SIG-M5 (cell line): Measurements from ENCODE around the gene LTN1.

ENCODE experiments used
- DNase-seq: peaks from one replicate; lab custom pipeline; 2025; lab: John Stamatoyannopoulos, UW

LTN1 gene

GRCh38 chr21:28928578-28929420 lies 63.9 kb downstream of the LTN1 start:
- DNase-seq: no peak

GRCh38 chr21:28927130-28927529 lies 65.5 kb downstream of the LTN1 start:
- no peak for DNase-seq

GRCh38 chr21:28923439-28923975 lies 69.2 kb downstream of the LTN1 start:
- no peak for DNase-seq

GRCh38 chr21:28922368-28922767 lies 70.3 kb downstream of the LTN1 start:
- no peak for DNase-seq

DNA sequence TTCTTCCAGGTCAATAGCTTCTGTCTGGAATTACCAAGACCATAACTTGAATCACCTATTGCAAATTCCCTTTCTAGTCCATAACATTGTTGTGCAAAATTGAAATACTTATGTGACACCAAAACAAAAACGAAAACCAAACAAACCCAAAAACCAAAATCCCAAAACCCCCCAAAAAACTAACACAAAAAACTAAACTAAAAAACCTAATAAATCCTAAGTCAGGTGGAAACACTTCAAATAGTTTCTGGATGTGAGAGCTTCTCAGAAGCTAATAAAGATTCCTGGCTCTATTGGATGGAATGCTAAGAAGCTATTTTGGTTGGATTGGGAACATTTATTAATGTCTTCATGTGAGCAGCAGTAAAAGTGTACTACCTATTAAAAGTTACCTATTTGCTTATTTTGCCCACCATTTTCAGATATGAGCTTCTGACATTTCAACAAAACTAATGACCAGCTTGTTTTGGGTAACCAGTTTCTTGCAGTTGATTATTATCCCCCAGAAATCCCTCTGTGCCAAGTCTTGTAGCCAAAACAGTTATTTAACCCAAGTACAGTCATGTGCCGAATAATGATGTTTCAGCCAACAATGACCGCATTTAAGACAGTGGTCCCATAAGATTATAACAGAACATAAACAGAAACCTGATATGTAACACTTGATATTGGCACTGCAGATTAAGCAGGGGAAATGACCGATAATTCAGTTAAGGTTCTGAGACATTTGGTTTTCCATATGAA lies 76.4 kb downstream of the LTN1 start:
- no peak for DNase-seq

- no peak for DNase-seq
These were observed 79.6 kb downstream of the LTN1 start for GRCh38 chr21:28913071-28913470.

DNA sequence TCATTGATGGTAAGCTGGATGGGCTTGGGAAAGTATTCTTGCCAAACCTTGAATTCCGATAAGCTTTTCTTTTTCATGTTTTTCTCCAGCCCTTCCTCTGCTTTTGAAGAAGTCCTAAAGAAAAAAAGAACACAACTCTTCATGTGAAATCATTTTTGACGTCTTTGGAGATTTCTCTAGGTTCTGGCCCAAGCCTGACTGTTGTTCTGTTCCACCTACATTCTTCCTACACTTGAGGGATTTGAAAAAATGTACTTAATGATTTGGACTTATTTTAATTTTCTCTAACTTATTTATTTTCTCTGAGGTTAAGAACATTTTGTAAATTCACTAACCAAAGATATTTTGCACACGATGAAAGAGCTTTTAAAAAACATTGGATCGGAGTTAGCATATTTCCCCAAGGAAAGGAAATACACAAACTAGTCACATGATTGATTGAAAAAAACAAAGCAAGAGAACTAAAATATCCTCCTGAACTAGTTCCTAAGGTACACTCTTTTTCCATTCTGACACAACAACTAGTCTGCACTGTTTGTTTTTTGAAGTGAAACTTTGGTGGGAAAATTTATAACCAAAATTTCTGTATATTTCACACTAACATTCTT lies 82.3 kb downstream of the LTN1 start:
- DNase-seq: no peak

DNA sequence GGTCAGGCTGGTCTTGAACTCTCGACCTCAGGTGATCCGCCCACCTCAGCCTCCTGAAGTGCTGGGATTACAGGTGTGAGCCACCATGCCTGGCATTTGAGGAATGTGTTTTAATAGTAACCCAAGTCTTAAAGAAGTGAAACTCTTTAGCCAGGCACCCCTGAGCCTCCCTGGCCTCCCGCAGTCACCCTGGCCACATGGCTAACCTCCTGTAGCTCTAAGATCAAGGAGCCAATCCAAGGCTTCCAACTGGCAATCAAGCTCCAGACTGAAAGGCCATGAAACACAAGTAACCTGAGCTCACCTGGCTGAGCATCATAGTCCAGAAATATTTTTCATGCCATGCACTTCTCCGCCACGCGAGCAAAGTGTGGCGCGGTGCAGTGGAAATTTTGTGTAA lies 84.3 kb downstream of the LTN1 start:
- DNase-seq: no peak

DNA sequence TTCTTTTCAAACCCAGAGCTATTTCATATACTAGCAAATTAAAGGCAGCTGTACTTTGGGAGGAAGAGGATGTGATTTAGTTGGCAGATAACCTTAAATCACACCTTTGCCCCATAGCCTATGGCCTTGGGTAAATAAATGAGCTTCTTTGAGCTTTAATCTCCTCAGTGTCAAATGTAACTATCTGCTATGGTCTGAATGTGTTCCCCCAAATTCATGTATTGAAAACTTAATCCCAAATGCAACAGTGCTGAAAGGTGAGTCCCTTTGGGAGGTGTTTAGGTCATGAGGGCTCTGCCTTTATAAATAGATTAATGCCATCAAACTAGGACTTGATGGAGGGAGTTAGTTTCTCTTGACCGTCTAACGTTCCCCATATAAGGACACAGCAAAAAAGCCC lies 85.8 kb downstream of the LTN1 start:
- DNase-seq: no peak

DNA sequence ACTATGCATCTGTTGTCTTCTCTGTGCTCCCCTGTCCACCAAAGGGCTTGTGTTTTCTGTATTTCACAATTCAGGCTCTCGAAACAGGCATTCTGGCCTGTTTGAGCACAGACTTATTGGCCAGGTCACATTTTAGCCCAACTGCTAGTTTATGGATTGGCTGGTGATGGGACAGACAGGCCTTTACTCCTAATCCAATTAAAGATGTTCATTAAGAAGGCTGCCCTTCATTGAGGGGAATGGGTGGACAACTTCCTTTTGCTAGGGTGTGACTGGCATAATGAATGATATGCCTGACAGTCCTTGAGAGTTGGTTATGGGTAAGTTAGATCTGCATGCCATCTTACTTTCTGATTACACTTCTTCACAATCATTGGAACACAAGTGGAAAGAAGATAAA lies 86.4 kb downstream of the LTN1 start:
- DNase-seq: no peak

- DNase-seq: no peak
These were observed 87.7 kb downstream of the LTN1 start for GRCh38 chr21:28904961-28905435.

GRCh38 chr21:28903448-28903847 lies 89.2 kb downstream of the LTN1 start:
- no peak for DNase-seq

DNA sequence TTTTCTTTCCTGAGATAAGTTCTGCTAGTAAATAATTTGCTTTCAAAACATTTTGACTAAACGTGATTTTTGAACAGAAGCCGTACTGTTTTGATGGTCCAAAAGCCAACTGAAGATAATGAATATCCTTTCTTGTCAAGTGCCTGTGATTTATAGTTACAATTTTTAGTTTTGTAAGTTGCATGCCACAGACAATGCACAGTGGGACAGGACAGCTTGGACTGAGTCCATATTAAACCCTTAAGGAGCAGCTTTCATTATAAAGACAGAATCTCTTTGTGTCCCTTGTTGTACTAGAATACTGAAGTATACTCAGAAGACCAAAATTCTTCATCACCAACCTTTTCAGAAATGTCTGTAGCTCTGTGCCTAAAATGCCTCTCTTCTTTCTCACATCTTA lies 92.2 kb downstream of the LTN1 start:
- no peak for DNase-seq

GRCh38 chr21:28899744-28900143 lies 92.9 kb downstream of the LTN1 start:
- DNase-seq: no peak

GRCh38 chr21:28899220-28899619 lies 93.5 kb downstream of the LTN1 start:
- no peak for DNase-seq

DNA sequence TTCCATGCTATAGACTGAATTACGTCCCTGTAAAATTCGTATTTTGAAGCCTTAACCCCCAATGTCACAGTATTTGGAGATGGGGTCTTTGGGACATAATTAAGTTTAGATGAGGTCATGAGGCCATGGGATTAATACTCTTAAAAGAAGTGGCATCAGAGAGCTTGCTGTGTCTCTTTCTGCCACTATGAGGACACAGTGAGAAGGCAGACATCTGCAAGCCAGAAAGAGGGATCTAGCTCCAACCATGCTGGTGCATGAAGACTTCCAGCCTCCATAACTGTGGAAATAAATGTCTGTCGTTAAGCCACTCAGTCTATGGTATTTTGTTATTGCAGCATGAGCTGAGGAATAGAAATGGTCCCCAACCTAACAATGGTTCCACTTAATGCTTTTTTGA lies 99.0 kb downstream of the LTN1 start:
- no peak for DNase-seq

DNA sequence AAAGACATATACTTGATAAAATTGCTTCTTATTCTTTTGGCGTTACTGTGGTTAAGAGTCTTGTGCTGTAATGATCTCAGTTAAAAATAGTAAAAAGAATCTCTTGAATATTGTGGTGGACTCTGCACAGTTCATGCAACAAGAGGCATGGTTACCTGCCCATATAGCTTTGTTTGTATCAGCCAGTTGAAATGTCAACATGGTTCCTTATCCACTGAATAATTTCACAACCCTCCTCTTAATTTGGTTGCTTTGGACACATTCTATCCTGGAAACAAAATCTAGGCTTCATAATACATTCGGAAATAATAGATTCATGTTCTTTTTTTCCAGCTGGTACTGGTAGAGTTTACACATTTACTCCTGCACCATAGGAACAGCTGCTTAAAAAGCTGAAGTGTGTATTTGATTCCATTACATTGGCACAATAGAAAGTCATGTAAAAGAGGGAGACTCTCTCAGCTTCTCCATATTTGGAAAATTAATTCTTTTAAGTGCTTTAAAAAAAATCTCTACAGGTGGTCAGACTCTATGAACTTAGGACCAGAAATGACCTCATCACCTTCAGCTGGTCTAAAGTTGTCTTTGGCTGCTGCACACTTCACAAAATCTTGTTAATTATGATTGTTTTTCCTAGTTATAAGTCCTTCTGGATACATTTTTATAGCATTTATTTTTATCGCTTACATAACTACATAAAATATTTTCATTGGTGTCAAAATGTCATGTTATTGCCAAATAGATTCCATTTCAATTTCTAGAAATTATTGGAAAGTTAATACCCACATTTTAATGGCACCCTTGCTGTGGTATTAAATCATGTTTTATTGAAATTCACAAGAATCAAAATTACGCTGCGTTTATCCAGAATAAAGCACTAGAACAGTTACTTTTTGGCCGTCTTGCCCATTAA lies 100.2 kb downstream of the LTN1 start:
- no peak for DNase-seq

- no peak for DNase-seq
These were observed 106.9 kb downstream of the LTN1 start for GRCh38 chr21:28885853-28886177.

DNA sequence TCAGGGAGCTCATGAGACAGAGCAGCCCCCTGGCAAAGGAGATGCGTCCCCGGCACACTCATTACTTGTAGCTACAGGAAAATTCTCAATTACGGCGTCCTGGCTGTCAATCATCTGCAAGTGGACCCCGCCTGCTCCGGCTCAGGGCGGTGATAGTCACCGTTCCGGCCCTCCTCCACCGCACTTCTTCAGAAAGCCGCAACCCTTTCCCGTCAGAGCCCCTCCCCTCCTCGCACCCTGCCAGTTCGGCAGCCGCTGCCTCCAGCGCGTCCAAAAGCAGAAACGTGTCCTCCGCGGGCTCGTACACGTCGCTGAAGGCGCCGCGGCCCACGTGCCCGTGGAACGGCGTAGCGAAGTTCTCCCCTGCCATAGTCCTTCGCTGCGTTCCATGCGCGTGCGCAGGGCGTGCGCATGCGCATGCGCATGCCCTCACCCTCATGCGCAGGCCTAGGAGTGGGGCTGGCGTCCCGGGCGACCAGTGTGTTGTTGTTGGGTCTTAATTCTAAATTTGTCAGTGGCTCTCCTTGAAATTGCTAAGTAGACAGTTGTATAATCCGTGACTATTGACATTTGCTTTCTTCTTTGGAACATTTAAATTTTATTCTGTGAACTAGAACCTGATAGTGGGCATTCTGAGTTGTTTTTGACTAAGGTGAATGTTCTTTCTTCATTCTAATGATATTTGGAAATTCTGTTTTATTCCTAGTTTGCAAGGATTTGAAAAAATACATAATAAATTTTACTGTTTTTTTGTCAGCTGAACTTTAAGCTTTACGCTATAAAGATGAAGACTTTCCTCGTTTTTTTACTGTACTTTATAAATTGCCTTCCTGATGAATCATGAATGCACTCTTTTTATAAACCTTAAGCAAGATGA lies 107.5 kb downstream of the LTN1 start:
- DNase-seq: peak; percentile 82

GRCh38 chr21:28884481-28884880 lies 108.2 kb downstream of the LTN1 start:
- DNase-seq: no peak

DNA sequence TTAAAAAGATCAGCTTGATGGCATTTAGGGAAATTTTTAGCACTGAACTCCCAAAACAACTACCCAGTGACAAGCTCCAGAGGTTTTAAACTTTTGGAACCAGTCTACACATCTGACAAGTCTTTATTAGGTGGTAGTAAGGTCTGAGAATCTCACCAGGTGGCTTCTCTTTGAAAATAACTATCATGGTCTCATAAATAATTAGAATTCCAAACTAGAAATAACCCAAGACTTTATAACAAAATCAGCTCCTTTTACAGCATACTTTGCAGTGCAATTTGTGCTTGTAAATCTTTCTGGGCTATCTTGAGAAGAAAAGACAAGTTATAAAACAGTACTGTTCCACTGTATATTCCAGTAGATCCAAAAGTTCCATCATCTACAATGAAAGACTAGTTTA lies 108.7 kb downstream of the LTN1 start:
- no peak for DNase-seq
